RKO (cell line): ENCODE data around the gene FCHSD2.
A peak's percentile ranks its signal among the peaks of the same experiment; 100 is the strongest.
"Not testable (repeated sequence)": the region's sequence is repeated elsewhere in the genome, so short reads cannot be mapped to it uniquely, and the experiment has no call there.

Experiments used
- DNase-seq: peaks from one replicate; pipeline ENCODE4 v3.0.0-alpha.2; 2016; ENCODE audit warnings: low spot score

Gene FCHSD2

DNA sequence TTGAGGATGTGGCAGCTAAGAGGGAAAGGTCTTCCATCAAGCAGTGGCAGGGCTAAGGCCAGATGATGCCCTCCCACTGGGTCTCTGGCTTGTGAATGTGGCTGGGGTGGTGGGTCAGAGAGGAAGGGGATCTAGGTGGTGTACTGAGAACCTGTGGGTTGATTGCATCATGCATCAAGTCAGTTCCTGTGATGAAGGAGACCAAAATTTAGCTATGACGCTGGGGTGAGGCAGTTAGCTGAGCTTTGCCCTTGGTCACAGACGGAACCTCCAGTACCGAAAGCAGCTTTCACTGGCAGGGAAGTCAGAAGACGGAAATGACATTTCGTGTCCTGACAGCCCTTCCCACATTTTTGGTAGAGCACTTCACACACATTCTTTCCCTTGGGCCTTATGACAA lies 307.2 kb downstream of the FCHSD2 start:
- no peak for DNase-seq

DNA sequence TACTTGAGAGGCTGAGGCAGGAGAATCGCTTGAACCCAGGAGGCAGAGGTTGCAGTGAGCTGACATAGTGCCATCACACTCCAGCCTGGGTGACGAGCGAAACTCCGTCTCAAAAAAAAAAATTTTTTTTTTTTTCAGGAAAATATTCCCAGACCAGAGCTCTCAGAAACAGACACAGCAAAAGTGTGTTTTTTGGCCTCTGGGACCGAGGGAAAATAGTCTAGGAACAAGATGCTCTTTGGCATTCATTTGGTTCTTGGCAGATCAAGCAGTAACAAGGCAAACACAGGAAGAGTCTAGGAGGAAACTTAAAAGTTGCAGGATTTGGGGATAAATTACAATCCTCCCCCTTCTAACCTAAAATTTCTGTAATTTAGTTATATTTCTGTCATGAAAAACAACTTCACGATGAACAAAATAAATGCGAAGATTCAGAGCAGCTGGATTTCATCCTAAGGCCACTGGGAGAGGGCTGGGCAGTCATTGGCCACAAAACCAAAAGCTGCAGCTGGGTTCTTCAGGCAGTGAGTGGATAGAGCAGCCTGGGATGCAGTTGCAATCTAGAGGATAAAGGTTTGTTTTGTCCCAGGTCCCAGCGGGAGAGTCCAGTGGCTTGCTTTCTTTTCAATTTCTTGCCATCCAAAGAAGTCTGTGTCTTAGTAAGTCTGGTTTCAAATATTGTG lies 308.2 kb downstream of the FCHSD2 start:
- no peak for DNase-seq

DNA sequence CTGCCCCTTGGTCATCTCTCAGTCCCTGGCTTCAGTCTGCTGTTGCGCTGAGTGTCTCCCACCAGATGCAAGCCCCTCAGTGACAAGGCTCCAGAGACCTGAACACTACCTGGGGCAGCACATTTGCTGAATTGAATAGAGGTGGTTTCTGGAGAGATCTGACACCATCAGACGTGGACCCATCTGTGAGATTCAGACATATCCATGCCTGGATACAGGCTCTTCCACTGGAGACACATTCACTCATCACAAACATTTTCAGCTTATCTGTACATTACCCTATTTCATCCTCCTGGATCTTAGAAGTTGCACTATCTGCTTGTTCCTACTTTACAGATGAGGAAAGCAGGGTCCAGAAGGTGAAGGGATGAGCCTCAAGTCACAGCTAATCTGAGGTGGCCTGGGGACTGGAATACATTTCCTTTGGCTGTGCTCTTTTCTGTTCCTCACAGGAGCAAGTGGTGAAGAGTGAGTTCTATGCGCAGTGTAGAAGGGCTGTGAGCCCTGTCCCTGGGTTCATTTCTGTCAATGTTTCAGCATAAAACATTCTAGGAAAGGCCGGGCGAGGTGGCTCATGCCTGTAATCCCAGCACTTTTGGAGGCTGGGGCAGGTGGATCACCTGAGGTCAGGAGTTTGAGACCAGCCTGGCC lies 308.9 kb downstream of the FCHSD2 start:
- DNase-seq, result no peak

DNA sequence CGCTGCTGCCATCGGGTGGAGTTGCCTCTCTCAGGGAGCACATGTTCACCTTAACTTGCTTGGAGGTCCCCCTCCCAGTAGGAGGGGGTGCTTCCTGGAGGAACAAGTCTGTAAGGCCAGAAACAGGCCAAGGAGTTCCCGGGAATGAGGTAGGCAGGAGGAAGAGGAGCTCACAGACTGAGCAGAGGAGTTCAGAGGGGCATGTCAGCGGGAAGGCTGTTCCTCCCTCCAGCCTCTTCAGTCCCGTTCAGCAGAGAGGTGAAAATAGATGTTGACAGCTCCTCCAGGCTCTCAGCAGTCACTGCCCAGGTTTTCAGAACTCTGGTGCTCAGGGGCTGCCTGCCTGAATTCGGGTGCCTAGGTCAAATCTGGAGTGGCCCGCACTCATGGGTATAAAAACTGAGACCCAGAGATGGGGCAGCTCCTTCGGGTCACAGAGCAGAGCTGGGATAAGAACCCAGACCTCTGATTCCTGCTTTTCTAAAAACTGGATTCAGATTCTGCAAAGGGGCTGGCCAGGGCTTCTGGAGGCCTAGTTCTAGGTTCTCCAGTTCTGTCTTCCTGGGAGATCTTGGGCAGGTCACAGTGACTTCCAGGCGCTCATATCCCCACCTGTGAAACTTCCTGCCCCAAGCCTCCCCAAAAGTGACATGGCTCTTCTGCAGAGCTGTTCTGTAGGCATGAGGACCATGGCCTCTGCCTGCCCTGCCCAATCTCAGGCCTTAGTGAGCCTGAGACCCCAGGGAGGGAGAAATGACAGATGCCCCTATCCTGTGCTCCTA lies 309.6 kb downstream of the FCHSD2 start:
- no peak for DNase-seq

DNA sequence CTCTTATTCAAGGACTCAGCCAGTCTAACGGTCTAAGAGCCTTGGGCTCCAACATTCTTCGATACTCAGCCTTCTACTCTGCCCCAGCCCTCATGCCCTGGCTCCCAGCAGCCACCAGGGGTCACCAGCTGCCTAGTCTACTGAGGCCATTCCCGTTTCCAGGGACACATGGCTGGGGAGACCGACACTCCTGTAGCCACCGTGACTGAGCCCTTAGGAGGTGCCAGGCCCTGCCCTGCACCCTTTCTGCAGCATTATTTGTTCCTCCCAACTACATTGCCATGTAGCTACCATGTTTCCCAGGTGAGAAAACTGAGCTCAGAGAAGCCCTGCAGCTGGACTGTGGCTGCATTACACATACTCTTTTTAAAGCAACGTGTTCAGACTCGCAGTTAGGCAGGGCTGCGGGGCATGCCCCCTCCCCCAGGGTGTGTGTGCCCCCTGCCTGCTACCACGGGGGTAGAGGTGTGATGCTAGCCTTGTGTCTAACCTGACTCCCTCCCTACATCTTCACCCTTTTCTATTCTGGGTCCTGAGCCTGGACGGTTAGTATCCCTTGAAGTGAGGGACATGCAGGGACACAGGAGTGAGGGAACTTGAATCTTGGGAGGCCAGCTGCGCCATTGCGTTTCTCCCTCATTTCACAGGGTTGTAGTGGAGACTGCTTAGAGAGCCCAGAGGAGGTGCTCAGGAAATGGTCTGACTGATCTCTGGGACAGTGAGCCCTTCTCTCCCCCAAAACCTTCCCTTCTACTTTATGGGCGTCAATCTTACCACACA lies 310.4 kb downstream of the FCHSD2 start:
- peak; percentile 74 for DNase-seq

DNA sequence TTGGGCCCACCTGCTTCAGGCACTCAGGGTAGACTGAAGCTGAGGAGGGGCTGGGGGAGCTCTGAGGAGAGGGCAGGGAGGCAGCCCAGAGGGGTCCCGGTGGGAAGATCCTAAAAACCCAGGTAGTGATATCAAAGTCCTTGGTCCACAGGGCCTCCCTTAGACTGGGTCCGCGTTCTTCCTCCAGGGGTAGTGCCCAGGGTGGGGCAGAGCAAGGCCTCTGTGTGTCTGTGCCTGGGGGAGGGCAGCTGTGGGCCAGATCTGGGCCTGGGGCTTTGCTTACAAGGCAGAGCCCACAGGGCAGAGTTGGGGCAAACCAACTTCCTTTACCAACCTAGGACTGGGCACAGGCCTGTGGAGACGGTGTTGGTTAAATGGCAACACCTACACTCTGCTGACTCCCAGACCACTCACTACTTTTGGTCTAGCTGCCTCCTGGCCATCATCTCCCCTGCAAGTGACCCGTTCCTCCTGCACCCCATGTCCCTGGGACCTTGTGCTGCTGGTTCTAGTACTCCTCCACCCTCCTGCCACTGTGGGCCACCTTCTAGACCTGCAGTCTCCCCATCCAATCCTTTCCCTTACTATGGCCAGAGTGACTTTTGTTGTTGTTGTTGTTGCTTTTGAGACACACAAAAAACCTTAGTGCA lies 312.1 kb downstream of the FCHSD2 start:
- DNase-seq, result no peak

DNA sequence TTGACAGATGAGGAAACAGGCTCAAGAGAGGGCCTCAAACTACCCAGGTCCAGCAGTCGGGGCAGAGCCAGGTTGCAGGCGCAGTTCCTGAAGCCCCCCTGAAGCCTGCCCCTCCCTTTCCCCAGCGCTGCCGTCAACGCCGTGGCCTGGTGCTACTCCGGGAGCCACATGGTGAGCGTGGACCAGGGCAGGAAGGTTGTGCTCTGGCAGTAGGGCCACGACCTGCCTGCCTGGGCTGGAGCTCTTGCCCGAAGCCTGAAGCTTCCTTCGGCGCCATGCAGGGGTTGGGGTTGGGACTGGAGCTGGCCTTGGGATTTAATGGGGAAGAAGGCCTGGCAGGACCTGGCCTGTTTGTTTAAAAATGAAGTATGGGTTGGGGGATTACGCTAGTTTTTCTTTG lies 312.9 kb downstream of the FCHSD2 start:
- DNase-seq, result no peak

DNA sequence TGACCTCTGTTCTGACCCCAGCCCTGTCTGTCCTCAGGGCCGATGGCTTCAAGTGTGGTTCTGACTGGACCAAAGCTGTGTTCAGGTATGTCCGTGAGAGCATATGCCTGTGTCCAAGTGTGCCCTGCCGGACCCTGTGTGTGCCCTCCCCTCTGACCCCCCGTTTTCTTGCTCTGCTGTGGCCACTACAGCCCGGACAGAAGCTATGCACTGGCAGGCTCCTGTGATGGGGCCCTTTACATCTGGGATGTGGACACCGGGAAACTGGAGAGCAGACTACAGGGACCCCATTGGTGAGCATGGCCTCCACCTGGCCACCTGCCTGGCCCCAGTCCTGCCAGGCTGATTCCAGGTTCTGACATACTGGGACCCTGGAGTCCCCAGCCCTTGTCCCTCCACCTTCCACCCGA lies 313.4 kb downstream of the FCHSD2 start:
- no peak for DNase-seq

DNA sequence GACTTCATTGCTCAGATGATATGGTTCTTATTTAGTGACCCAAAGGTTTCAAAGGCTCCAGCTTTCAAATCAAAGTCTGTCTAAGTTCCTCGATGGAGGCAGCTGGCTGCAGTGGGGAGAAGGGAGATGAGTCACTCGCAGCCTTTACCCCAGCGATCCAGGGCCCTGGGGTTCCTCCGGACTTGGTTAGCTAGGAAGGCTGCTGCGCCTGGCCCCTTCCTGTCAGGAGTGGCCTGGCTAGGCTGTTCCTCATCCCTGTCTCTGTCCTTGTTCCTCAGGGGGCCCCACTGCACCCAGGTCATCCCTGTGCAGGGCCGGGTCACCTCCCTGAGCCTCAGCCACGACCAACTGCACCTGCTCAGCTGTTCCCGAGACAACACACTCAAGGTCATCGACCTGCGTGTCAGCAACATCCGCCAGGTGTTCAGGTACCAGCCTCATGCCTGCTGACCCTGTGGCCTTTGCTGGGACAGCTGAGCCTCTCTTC lies 314.0 kb downstream of the FCHSD2 start:
- no peak for DNase-seq

DNA sequence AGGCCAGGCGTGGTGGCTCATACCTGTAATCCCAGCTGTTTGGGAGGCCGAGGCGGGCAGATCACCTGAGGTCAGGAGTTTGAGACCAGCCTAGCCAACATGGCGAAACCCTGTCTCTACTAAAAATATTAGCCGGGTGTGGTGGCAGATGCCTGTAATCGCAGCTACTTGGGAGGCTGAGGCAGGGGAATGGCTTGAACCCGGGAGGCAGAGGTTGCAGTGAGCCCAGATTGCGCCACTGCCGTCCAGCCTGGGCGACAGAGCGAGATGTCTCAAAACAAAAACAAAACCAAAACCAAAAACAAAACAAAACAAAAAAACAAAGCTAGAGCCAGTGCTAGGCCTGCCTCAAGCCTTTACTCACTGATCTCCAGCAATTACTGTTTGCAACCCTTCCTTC lies 314.5 kb downstream of the FCHSD2 start:
- DNase-seq, result not testable (repeated sequence)

DNA sequence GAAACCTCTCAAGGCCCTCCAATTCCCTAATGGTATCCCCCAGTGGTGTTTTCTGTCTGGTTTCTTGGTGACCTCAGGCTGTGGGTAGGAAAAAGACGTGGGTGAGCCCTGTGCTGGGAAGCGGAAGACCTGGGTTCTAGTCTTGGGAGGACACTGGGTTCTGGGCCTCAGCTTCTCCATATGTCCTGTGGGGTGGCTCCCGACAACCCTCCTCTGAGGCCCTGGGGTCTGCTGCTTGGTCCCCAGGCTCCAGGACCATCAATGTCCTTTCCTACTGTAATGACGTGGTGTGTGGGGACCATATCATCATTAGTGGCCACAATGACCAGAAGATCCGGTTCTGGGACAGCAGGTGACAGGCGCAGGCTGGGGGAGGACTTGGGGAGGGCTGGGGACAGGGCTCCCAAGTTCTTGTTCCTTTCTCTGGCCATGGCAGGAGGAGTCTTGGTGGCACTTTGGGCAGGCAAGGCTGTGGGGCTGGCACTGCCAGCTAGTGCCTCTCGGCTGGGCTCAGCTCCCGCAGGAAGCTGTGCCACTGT lies 315.1 kb downstream of the FCHSD2 start:
- no peak for DNase-seq

DNA sequence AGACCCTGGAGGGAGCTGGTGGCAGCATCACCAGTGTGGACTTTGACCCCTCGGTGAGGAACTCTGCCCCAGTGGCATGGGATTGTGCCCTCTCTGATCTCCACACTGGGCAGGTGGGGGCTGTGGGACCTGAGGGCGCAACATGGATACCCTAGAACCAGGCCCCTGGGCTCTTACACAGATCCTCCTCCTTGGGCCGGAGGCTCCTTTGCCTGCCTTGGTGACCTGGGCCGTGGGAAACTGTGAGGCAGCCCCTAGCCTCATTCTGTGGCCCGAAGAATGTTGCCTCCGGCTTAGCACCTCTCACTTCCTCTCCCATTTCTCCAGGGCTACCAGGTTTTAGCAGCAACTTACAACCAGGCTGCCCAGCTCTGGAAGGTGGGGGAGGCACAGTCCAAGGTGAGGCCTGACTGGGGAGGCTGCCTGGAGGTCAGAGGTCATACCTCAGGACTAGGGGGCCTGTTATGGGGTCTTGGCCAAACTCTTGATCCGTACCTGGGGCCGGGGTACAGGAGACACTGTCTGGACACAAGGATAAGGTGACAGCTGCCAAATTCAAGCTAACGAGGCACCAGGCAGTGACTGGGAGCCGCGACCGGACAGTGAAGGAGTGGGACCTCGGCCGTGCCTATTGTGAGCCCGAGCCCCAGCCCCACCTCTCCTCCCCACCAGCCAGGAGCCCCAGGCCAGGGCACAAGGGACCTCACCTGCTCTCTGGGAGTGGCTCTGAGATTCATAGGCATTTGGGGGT lies 315.8 kb downstream of the FCHSD2 start:
- DNase-seq, result no peak

DNA sequence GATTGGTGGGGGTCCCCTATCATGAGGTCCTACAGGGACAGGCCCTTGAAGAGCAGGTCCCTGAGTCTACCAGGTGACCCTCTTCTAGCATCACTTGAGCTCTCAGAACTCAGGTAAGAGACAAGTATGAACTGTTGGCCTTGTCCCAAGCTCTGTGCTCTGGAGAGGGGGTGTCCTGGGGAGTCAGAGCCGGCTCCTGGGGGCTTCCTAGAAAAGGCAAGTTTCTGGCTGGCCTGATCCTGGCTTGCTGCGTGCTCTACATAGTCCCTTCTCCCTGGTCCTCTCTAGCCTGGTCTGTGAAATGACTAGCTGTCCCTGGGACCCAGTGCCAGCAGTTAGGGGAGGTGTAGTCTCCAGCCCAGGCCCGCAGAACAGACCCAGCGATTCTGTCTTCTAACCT lies 316.5 kb downstream of the FCHSD2 start:
- DNase-seq, result no peak

DNA sequence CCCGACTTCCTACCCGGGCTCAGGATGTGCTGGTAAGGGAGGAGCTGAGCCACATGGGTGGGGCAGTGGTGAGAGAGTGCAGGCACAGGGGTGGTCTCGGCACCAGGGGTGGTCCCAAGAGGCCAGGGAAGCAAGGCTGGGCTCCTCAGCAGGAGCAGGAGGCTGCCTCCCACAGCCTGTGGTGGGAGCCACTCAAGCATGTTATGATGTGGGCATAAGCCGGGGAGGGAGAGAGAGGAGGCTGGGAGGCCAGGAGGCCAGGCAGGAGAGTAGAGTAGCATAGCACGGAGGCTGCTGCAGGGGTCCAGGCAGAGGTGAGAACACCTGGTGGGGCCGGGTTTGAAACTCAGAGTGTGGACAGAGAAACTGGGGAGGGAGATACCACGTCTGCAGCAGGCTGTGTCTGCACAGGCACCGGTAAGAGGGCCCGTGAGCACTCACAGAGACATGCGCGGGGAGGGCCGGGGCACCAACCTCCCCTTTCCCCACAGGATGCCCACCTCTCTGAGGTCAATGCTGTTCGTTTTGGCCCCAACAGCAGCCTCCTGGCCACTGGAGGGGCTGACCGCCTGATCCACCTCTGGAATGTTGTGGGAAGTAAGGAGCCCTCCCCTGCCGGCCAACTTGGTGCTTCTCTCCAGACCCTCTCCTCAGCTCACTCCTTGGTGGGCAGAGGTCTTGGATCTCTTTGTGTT lies 317.2 kb downstream of the FCHSD2 start:
- no peak for DNase-seq

DNA sequence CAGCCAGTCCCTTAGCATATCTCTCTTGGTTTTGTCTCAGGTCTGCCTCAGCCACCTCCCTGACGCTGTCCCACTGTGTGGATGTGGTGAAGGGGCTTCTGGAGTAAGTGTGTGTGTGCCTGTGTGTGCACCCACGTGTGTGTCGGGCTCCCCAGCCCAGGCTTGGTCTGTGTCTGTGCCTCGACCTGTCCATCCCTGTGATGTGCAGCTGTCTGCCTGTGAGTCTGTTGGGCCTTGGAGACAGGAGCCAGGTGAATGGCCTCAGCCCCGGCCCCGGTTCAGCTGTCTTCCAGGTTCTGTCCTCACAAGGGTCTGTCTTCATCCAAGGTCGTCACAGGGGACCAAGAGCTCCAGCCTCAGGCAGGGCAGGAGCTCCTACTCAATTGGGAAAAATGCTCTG lies 318.1 kb downstream of the FCHSD2 start:
- DNase-seq, result no peak

DNA sequence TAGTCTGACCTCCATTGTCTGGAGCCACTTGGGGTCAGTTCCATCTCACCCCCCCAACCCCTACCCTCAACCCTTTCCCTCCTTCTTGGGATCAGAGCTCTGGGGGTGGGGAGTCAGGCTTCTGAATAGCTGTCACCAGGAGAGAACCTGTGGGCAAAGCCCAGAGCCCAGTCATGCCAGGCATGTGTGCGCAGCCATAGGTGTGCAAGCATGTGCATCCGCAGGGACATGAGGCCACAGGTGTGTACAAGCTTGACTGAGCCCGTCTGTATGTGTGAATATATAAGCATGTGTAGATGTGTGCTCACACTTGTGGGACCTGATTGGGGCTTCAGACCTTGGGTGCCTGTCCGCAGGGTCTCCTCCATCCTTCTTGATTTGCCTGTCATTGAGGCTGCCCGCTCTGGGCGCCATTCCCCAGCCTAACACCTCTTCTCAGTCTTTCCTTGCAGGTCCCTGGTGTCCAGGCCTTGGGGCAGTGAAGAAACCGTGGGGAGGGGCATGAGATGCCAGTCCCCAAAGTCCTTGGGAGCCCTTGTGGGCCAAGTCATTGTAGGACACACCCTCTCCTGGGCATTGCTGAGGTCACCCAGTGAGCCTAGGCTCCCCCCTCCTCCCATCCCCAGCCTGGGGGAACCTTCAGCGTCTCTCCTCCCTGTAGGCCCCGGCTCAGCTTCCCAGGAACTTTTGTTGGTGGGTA lies 318.9 kb downstream of the FCHSD2 start:
- no peak for DNase-seq

DNA sequence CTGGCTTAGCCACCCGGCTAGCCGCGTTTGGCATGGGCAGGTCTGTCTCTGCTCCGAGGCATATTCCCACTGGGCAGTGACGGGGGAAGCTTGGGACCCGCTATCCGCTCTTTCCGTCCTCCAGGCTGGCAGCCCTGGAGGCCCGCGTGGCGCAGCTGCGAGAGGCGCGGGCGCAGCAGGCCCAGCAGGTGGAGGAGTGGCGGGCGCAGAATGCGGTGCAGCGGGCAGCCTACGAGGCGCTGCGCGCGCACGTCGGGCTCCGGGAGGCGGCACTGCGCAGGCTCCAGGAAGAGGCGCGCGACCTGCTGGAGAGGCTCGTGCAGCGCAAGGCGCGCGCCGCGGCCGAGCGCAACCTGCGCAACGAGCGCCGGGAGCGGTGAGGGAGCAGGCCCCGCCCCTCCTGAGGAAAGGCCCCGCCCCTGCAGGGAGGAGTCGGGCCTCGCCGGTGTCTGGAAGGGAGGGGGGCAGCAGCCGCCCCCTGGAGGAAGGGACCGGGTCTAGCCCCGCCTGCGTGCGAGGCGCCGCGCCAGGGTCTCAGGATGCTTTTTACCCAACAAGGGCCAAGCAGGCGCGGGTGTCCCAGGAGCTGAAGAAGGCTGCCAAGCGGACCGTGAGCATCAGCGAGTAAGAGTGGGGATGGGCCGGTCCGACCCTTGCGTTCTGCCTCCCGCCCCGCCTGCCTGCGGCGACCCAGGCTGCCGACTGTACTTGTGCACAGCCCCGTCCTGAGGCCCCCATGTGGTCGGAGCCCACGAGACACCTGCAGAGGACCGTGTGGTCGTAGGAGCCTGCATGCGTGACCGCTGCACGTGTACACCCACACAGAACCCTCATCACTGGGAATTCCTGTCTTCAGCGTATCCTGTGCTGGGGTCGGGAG lies 320.0 kb downstream of the FCHSD2 start:
- DNase-seq, result peak; percentile 93

DNA sequence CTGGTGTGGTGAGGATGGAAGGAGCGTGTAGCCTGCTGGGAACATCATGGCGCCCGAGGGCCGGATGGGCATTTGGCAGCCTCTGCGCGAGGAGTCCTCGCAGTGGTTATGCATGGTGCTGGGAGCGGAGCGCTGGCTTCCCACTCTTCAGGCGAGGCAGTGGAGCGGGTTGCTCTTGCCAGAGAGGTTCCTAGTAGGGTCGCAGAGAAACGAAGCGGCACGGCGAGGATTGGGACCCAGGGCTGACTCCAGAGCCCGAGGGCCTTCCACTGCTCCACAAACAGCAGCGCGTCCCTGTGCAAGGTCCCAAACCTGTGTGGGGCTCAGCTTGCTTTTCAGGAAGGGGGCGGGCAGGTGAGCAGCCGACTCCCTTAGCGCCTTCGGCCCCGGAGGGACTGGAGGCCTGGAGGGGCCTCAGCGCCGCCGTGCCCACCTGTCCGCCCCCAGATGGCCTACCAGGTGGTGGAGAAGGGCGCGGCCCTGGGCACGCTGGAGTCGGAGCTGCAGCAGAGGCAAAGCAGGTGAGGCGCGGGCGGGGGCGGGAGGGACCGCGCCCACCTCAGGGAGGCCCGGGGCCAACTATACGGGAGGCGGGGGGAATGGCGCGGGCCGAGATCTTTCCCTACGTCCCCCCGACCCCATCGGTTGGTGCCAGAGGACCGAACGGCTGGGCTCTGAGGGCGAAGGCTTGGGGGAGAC lies 320.7 kb downstream of the FCHSD2 start:
- no peak for DNase-seq
